KOPT-K1 (cell line): ENCODE measurements around the gene ZNF792.

Experiments used
- H3K27ac ChIP-seq: fragments of 200-600 bp; sonication (generic); 2 replicates; pipeline ENCODE4 v1.5.1; 2016; ENCODE audit warnings: antibody characterized with exemption, mild to moderate bottlenecking, low read depth, low read length; ENCODE audit not compliant: poor library complexity, severe bottlenecking
- H3K36me3 ChIP-seq: fragments of 200-600 bp; sonication (generic); 2 replicates; pipeline ENCODE4 v1.5.1; 2017; ENCODE audit warnings: antibody characterized with exemption, mild to moderate bottlenecking, low read length, moderate library complexity; ENCODE audit not compliant: insufficient read depth
- H3K9me3 ChIP-seq: fragments of 200-600 bp; sonication (generic); 2 replicates; pipeline ENCODE4 v1.5.1; 2017; ENCODE audit warnings: antibody characterized with exemption, low read length, mild to moderate bottlenecking; ENCODE audit not compliant: insufficient read depth, poor library complexity, severe bottlenecking

The ZNF792 gene

DNA sequence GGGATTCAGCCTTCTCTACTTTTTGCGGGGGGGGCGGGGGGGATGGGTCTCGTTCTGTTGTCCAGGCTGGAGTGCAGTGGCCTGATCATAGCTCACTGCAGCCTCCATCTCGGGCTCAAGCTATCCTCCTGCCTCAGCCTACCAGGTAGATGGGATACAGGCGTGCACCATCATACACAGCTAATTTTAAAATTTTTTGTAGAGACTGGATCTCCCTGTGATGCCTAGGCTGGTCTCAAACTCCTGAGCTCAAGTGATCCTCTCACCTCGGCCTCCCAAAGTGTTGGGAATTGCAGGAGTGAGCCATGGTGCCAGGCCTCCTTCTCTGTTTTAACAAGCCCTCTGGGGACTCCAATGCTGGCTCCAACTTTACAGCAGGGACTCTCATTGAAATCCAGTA, 569 bp upstream of the ZNF792 start:
- Histone ChIP-seq H3K9me3 (peaks cover 81% of the 10 kb centered on the region), H3K36me3 (peaks cover 23% of the 10 kb centered on the region), H3K27ac (no peak overlapping the region)

DNA sequence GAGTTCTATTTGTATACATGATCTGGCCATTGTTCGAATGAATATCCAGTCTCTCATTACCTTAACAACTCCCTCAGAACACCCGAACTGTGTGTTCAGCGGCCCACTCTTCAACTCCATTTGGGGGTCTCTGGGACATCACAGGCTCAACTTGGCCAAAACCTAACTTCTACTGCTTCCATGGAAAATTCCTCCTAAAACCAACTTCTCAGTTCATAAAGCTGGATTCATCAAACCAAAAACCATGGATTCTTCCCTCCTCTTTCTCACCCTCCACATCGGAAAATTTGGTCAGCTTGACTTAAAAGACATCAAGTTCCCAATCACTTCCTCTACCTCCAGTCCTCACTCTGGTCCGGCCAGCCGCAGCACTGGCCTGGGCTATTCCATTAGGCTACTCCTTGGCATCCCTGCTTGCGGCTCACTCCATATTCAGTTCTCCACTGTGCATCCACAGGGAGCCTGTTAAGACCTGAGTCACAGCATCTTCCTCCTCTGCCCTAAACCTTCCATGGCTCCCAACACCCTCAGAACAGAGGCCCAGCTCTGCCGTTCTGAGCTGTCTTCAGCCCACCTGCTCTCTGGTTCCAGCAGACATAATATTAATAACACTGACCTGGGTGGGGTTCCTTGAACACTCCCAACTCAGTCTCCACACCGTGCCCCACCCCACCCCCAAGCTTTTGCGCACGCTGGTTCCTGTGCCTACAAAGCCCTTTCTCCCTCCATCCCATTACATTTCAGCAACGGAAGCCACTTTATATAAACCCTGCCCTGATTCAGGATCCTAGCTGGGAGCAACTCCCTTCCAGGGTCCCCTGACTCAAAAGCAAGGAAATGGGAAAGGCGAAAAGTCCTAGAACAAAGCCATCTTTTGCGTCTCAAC, 1.1 kb downstream of the ZNF792 start:
- Histone ChIP-seq H3K27ac (peak overlapping the region; percentile 83), H3K36me3 (peaks cover 39% of the 10 kb centered on the region), H3K9me3 (peaks cover 81% of the 10 kb centered on the region)

DNA sequence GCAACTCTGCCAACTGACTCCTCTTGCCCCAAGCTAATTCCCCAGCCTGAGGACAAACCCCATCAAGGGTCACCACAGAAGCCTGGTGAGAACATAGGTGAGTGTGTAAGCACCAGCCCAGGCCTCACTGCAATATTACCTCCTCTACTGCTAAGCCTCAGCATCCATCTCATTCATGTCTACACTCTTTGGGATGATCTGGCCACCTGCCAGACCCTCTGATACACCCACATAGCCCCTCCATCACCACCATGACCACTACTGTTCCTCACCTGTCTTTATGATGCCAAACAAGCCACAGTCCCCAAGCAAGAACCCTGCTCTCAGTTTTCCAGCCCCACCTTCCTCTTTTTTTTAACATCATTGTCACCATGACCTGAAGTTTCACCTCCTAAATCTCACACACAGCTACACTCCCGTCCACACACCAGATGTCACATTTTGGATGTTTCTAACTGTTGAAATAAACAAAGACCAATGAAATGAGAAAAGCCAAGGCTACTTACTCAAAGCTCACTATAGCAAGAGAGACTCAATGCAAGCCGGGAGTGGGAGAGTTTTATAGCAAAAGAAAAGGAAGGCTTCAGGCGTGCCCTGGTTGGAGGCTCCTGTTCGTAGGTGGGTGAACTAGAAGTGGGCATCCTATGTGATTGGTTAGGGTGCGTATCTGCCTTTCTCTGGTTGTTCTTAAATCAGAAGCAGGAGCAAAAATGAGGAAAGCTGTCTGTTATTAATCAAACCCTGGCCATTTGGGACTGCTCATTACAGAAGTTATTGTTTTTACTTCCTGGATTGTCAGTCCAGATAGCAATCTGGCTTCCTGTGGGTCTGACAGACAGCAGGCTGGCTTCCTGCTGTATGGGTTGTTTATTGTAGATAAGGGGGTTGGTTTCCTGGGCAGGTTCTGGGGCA, 2.0 kb downstream of the ZNF792 start:
- Histone ChIP-seq H3K27ac (peak overlapping the region; percentile 83), H3K36me3 (peaks cover 48% of the 10 kb centered on the region), H3K9me3 (peaks cover 82% of the 10 kb centered on the region)

DNA sequence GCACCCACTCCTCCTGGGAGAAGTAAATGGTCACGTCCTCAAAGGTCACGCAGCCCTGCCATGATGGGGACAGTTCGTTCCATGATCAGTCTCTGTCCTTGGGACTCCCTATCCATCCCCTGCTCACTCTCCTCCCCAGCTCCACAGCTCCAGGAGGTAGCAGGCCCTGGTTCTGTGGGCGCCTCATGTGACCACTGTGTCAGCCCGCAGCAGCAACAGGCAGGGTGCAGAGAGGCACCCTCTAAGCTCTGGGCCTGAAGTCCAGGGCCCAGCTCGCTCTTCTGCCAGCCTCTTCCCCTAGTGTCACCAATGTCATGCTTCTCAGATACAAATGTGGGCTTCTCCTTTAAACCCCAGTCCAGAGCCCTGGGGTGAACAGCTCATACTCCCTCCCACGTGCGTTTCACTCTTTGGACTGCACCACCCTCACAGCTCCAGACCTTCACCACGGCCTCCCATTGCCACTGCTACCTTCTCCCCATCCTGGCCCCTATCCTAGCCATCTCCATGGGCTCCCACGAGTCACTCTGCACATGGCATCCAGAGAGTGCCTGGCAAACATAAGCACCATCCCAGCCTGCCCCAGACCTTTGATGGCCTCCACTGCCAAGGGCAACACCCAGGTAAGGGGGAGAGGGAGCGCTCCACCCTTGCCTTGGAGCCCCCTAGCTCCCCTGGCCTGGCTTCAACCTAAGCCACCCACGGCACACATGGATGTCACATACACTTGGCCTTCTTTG, 2.9 kb downstream of the ZNF792 start:
- H3K36me3 ChIP-seq = peaks cover 58% of the 10 kb centered on the region
- peaks cover 82% of the 10 kb centered on the region for H3K9me3 ChIP-seq
- H3K27ac ChIP-seq = peak overlapping the region; percentile 83

DNA sequence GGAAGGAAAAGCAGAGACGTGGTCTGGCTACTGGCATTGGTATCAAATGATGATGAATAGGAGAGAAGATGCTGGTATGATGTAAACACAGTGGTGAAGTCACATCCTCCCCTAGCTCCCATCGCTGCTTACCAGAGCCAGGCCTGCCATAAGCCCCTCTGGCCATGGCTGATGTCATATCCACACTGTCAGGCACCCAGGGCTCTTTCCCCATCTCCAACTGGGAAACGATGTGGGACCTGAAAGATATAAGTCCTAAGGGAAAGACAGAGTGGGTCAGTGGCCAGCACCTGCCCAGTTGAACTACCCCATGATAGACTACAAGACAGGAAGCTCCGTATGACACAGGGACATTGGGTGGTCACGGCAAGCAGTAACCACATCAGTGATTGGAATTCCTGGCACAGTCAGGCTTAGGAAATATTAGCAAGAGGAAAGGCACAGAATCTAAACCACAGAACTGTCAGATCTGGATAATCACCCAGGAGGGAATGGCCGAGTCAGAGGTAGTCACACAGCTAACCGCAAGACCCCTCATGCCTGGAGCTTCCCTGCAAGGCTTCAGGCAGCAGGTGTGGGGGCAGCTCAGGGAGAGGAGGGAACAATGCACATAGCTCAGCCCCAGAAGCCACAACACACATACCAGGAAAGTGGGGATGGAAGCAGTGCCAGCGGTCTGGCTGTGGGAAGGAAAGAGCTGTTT, 3.8 kb downstream of the ZNF792 start:
- H3K36me3 ChIP-seq = peaks cover 63% of the 10 kb centered on the region
- H3K27ac ChIP-seq = no peak overlapping the region
- H3K9me3 ChIP-seq = peaks cover 83% of the 10 kb centered on the region

DNA sequence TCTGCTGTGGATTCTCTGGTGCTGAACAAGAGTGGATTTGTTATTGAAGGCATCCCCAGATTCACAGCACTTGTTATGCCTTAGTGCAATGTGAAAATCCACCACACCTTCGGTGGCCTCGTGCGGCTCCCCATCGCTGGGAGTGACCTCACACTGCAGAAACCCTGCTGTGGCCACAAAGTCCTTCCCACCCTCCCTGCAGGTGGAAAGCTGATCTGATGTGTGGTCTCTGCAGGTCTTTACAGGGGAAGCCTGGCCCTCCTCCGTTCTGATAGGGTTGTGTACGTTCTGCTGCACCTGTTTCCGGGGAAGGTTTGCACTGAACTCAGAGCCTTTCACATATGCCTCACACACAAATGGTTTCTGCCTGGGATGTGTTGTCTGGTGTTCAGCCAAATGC, 5.0 kb downstream of the ZNF792 start:
- Histone ChIP-seq H3K27ac (no peak overlapping the region), H3K9me3 (peaks cover 92% of the 10 kb centered on the region), H3K36me3 (peaks cover 69% of the 10 kb centered on the region)

DNA sequence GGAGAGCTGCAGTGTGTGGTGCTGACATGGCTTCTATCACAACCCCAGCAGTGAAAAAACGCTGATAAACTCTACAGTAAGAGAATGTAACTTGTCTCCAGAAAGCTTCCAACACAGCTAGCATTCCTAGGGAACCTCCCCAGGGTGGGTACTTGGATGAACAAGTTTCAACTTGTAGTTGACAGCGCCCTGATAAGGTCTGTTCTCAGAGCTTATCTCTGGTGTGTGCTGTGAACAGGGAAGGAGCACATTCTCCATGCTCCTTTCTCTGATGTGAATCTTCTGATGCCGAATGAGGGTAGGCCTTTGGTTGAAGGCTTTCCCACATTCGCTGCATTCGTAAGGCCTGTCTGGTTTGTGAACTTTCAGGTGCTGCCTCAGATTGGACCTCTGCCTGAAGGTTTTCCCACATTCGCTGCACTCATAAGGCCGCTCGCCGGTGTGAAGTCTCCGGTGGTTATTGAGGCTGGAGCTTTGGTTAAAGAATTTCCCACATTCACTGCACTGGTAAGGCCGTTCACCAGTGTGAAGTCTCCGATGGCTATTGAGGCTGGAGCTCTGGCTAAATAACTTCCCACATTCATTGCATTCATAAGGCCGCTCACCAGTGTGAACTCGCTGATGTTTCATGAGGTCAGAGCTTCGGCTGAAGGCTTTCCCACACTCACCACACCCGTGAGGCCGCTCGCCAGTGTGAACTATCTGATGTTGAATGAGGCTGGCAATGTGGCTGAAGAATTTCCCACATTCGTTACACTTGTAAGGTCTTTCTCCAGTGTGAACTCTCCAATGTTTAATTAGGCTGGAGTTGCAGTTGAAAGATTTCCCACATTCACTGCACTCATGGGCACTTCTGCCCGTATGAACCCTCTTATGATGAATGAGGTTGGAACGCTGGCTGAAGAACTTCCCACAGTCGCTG, 5.9 kb downstream of the ZNF792 start:
- Histone ChIP-seq H3K27ac (no peak overlapping the region), H3K36me3 (peaks cover 69% of the 10 kb centered on the region), H3K9me3 (peaks cover 95% of the 10 kb centered on the region)

DNA sequence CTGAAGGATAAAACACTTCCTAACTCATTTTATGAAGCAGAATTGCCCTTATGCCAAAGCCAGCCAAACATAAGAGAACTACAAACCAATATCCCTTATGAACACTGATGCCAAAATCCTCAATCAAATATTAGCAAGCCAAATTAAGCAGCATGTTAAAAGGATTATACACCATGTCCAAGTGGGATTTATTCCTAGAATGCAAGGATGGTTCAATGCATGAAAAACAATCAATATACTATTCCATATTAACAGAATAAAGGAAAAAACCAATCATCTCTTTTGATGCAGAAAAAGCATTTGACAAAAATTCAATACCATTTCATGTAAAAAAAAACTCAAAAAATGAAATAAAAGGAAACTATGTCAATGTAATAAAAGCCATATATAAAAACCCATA, 10.9 kb downstream of the ZNF792 start:
- Histone ChIP-seq H3K36me3 (peaks cover 35% of the 10 kb centered on the region), H3K9me3 (peaks cover 83% of the 10 kb centered on the region), H3K27ac (no peak overlapping the region)

DNA sequence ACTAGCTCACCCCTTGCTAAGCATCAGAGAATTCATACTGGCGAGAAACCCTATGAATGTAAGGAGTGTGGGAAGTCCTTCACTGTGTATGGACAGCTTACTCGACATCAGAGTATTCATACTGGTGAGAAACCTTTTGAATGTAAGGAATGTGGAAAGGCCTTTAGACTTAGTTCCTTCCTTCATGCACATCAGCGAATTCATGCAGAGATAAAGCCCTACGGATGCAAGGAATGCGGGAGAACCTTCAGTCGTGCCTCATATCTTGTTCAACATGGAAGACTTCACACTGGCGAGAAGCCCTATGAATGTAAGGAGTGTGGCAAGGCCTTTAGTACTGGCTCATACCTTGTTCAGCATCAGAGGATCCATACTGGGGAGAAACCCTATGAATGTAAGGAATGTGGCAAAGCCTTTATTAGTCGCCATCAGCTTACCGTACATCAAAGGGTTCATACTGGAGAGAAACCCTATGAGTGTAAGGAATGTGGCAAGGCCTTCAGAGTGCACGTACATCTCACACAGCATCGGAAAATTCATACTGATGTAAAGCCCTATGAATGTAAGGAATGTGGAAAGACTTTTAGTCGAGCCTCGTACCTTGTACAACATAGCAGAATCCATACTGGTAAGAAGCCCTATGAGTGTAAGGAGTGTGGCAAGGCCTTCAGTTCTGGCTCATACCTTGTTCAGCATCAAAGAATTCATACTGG, 20.0 kb downstream of the ZNF792 start:
- Histone ChIP-seq H3K27ac (no peak overlapping the region), H3K9me3 (peaks cover 56% of the 10 kb centered on the region), H3K36me3 (0 out of 2 replicates have a peak, but pooled peaks cover 4% of the 10 kb centered on the region)

DNA sequence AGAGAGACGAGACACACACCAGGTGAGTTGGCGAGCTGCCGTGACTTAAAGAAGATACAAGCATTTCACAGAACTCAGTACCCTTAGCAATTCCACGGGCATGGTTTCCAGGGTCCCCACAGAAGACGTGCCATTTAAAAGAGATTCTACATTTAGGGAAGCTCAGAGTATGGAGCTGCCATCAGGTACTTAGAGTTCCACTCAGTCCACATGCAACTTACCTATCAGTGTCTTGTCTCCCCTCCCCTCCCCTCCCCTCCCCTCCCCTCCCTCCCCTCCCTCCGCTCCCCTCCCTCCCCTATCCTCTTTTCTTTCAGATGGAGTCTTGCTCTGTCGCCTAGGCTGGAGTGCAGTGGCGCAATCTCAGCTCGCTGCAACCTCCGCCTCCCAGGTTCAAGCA, 25.1 kb downstream of the ZNF792 start:
- no peak overlapping the region for H3K27ac ChIP-seq
- peaks cover 31% of the 10 kb centered on the region for H3K9me3 ChIP-seq
- no peaks in the 10 kb centered on the region for H3K36me3 ChIP-seq

DNA sequence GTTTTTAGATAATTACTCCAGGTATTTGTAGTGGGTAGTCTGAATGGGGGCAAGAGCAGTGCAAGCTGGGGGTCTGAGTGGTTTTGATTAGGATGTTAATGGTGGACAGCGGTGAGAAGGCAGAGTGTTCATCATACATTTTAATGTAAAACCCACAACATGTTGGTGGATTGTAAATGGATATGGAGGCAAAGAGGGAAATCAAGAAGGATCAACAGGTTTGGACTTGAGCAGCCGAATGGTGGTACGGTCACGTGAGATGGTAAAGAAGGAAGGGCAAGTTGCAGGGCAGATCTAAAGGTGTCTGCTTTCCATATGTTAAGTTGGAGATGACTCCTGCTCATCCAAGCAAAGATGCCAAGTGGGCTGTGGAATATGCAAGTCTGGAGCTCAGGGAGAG, 27.8 kb downstream of the ZNF792 start:
- H3K9me3 ChIP-seq = peaks cover 19% of the 10 kb centered on the region
- no peak overlapping the region for H3K27ac ChIP-seq

DNA sequence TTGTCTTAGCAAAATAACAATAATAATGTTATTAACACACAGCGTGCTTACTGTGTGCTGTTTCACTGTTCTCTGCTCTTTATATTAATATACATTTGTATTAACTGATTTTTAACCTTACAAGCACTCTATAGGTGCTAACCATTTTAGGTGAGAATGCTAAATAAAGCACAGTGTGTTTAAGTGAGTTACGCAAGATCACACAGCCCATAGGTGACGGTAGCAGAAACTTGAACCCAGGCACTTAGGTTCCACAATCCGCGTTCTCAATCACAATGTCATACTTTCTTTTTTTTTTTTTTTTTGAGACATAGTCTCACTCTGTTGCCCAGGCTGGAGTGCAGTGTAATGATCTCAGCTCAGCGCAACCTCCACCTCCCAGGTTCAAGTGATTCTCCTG, 31.5 kb downstream of the ZNF792 start:
- no peaks in the 10 kb centered on the region for H3K36me3 ChIP-seq
- H3K27ac ChIP-seq = no peak overlapping the region
- peaks cover 14% of the 10 kb centered on the region for H3K9me3 ChIP-seq

More for the DNA sequence above, 27.8 kb downstream of the ZNF792 start:
- H3K36me3 ChIP-seq = no peaks in the 10 kb centered on the region
